NCI-H1417 treated with DMSO at 0.1 percent for 48 hours (cell line): ENCODE results near the gene NRDC.
A peak's percentile ranks its signal among the peaks of the same experiment; 100 is the strongest.
"Not testable (repeated sequence)": the region's sequence is repeated elsewhere in the genome, so short reads cannot be mapped to it uniquely, and the experiment has no call there.

Experiments
- DNase-seq: peaks from one replicate; lab custom pipeline; 2025; lab: John Stamatoyannopoulos, UW

NRDC gene

GRCh38 chr1:51878616-51879336, at the start of gene NRDC:
NRDC (minus strand) TSS chr1:51878727; CDS start chr1:51878615, 112 bp downstream.
- DNase-seq, result peak; percentile 98

GRCh38 chr1:51927029-51927428, 48.5 kb upstream of the NRDC start:
- no peak for DNase-seq

- DNase-seq, result no peak
Measured at GRCh38 chr1:51926171-51926812, 47.8 kb upstream of the NRDC start.

GRCh38 chr1:51924455-51924854, 45.9 kb upstream of the NRDC start:
- DNase-seq, result no peak

GRCh38 chr1:51922040-51922439, 43.5 kb upstream of the NRDC start:
- DNase-seq, result no peak

GRCh38 chr1:51920130-51920529, 41.6 kb upstream of the NRDC start:
- DNase-seq, result no peak

GRCh38 chr1:51919684-51920083, 41.2 kb upstream of the NRDC start:
- DNase-seq, result no peak

GRCh38 chr1:51916587-51917405, 38.3 kb upstream of the NRDC start:
- no peak for DNase-seq

GRCh38 chr1:51915951-51916350, 37.4 kb upstream of the NRDC start:
- DNase-seq, result peak; percentile 15

- no peak for DNase-seq
Measured at GRCh38 chr1:51912881-51913280, 34.4 kb upstream of the NRDC start.

GRCh38 chr1:51910221-51911000, 31.9 kb upstream of the NRDC start:
- no peak for DNase-seq

- DNase-seq, result no peak
Measured at GRCh38 chr1:51908499-51908898, 30.0 kb upstream of the NRDC start.

- DNase-seq, result no peak
Measured at GRCh38 chr1:51907079-51907702, 28.7 kb upstream of the NRDC start.

- DNase-seq, result no peak
Measured at GRCh38 chr1:51906306-51907078, 28.0 kb upstream of the NRDC start.

GRCh38 chr1:51902456-51902855, 23.9 kb upstream of the NRDC start:
- no peak for DNase-seq

GRCh38 chr1:51901151-51901550, 22.6 kb upstream of the NRDC start:
- DNase-seq, result no peak

GRCh38 chr1:51899022-51899421, 20.5 kb upstream of the NRDC start:
- no peak for DNase-seq

GRCh38 chr1:51898090-51898734, 19.7 kb upstream of the NRDC start:
- DNase-seq, result no peak

GRCh38 chr1:51897699-51898031, 19.1 kb upstream of the NRDC start:
- DNase-seq, result no peak

GRCh38 chr1:51894748-51895147, 16.2 kb upstream of the NRDC start:
- not testable (repeated sequence) for DNase-seq

GRCh38 chr1:51878308-51878615, 265 bp downstream of the NRDC start:
- DNase-seq, result peak; percentile 47
